Activated CD4-positive, alpha-beta T cell treated with anti-CD3 and anti-CD28 coated beads for 36 hours (primary cell): ENCODE measurements around the gene GCKR. TPM values are rescaled to one million over a fixed set of nuclear protein-coding genes. Genes with fewer than 3 reads are reported as not detected.

Source experiments
- ATAC-seq: fragments of 200-7000 bp; cut with Tn5 transposase; one replicate; pipeline ENCODE4 v1.10.0; 2021; ENCODE audit warnings: mild to moderate bottlenecking, moderate library complexity
- CTCF ChIA-PET: fragments of 350-600 bp; sonication (Branson Sonifier 250); formaldehyde crosslinking; loops from one replicate; lab custom pipeline; 2021; ENCODE audit warnings: antibody characterized with exemption; lab: Charles Lee
- POLR2A ChIA-PET: fragments of 350-600 bp; sonication (Branson Sonifier 250); formaldehyde crosslinking; loops from one replicate; lab custom pipeline; 2021; ENCODE audit warnings: antibody characterized with exemption, inconsistent platforms; lab: Charles Lee
- DNase-seq: peaks from one replicate; pipeline ENCODE4 v3.0.0-alpha.2; 2020
- H3K27ac Mint-ChIP-seq: one replicate; pipeline ENCODE4 v1.8.0; 2021; ENCODE audit warnings: mixed read lengths
- H3K27me3 Mint-ChIP-seq: one replicate; pipeline ENCODE4 v1.8.0; 2021; ENCODE audit warnings: mixed read lengths
- H3K36me3 Mint-ChIP-seq: one replicate; pipeline ENCODE4 v1.8.0; 2021; ENCODE audit warnings: low read depth, mixed read lengths
- H3K4me1 Mint-ChIP-seq: one replicate; pipeline ENCODE4 v1.8.0; 2021; ENCODE audit warnings: mixed read lengths
- H3K4me3 Mint-ChIP-seq: one replicate; pipeline ENCODE4 v1.8.0; 2021; ENCODE audit warnings: mild to moderate bottlenecking, moderate library complexity, mixed read lengths
- H3K9me3 Mint-ChIP-seq: one replicate; pipeline ENCODE4 v1.8.0; 2021; ENCODE audit warnings: low read depth, mixed read lengths
- intact Hi-C, 2 experiments: fragments of 100-400 bp; cut with DNase I in 1 of 2; cut with micrococcal nuclease in 1 of 2; formaldehyde crosslinking; loops; one replicate each; pipeline versions ENCODE4 v1.14.2 to v1.15.1; 2022 to 2024; cut with DNase I, micrococcal nuclease
- total RNA-seq, 2 experiments: library from RNA; stranded (reverse); gene quantifications; one replicate each; pipeline ENCODE4 v1.2.3, GENCODE V29; 2021

Gene GCKR
- not detected for total RNA-seq

- H3K9me3 Mint-ChIP-seq = no peaks in the 10 kb centered on the region
- no peaks in the 10 kb centered on the region for H3K36me3 Mint-ChIP-seq
- peaks cover 6% of the 10 kb centered on the region for H3K4me1 Mint-ChIP-seq
Measured at GRCh38 chr2:27496357-27497287, at the start of gene GCKR. GCKR (plus strand) TSS chr2:27496839; CDS start chr2:27496905, 66 bp downstream.

GRCh38 chr2:27448381-27448780, 48.3 kb upstream of the GCKR start:
- no peaks in the 10 kb centered on the region for H3K36me3 Mint-ChIP-seq
- H3K27me3 Mint-ChIP-seq = no peaks in the 10 kb centered on the region
- POLR2A ChIA-PET = interaction anchor here (0.5 kb wide), 2 partner anchors 33 to 337 kb away, joined by 3 to 5 read pairs; no protein-coding TSS in a partner anchor
- peaks cover 7% of the 10 kb centered on the region for H3K4me1 Mint-ChIP-seq
- no peak overlapping the region for H3K27ac Mint-ChIP-seq
- no peak for DNase-seq
- no peak overlapping the region for H3K4me3 Mint-ChIP-seq
- CTCF ChIA-PET = interaction anchor here (1.2 kb wide), 1 partner anchor 18 kb away, joined by 4 read pairs; no protein-coding TSS in a partner anchor
- H3K9me3 Mint-ChIP-seq = no peaks in the 10 kb centered on the region
- no peak for ATAC-seq
- intact Hi-C loops = no loop called here

More at GRCh38 chr2:27496357-27497287, at the start of gene GCKR:
- Mint-ChIP-seq H3K27me3 (peaks cover 38% of the 10 kb centered on the region), H3K4me3 (peak within 1 kb of the TSS; percentile 53), H3K27ac (no peak within 1 kb of the TSS)
- intact Hi-C loops = no loop called here
- ChIA-PET CTCF (no interaction called here), POLR2A (no interaction called here)
- ATAC-seq (no peak), DNase-seq (no peak)

GRCh38 chr2:27451095-27451494, 45.5 kb upstream of the GCKR start:
- ATAC-seq (peak; percentile 91), DNase-seq (no peak)
- CTCF ChIA-PET = no interaction called here
- Mint-ChIP-seq H3K4me3 (no peak overlapping the region), H3K4me1 (peaks cover 4% of the 10 kb centered on the region), H3K9me3 (no peaks in the 10 kb centered on the region), H3K27ac (peak overlapping the region; percentile 6), H3K36me3 (peaks cover 7% of the 10 kb centered on the region), H3K27me3 (no peaks in the 10 kb centered on the region)
- intact Hi-C loops = no loop called here
- POLR2A ChIA-PET = interaction anchor here (0.6 kb wide), 1 partner anchor 663 kb away, joined by 5 read pairs; no protein-coding TSS in a partner anchor

- CTCF ChIA-PET = interaction anchor here (0.6 kb wide), 1 partner anchor 236 kb away, joined by 3 read pairs; no protein-coding TSS in a partner anchor
- Mint-ChIP-seq H3K36me3 (peaks cover 9% of the 10 kb centered on the region), H3K27ac (no peak overlapping the region), H3K4me1 (peaks cover 4% of the 10 kb centered on the region), H3K9me3 (no peaks in the 10 kb centered on the region), H3K27me3 (no peaks in the 10 kb centered on the region), H3K4me3 (no peak overlapping the region)
- POLR2A ChIA-PET = no interaction called here
- intact Hi-C loops = no loop called here
- DNase-seq = no peak
- no peak for ATAC-seq
Measured at GRCh38 chr2:27453968-27454367, 42.7 kb upstream of the GCKR start.

GRCh38 chr2:27461118-27461517, 35.5 kb upstream of the GCKR start:
- H3K4me1 Mint-ChIP-seq = no peaks in the 10 kb centered on the region
- intact Hi-C loops = no loop called here
- ChIA-PET POLR2A (no interaction called here), CTCF (no interaction called here)
- no peak for ATAC-seq
- H3K4me3 Mint-ChIP-seq = no peak overlapping the region
- no peak for DNase-seq
- peaks cover 4% of the 10 kb centered on the region for H3K36me3 Mint-ChIP-seq
- H3K9me3 Mint-ChIP-seq = no peaks in the 10 kb centered on the region
- no peaks in the 10 kb centered on the region for H3K27me3 Mint-ChIP-seq
- no peak overlapping the region for H3K27ac Mint-ChIP-seq

- Mint-ChIP-seq H3K4me3 (no peak overlapping the region), H3K36me3 (peaks cover 3% of the 10 kb centered on the region), H3K4me1 (no peaks in the 10 kb centered on the region), H3K27ac (no peak overlapping the region), H3K27me3 (no peaks in the 10 kb centered on the region), H3K9me3 (no peaks in the 10 kb centered on the region)
- no peak for ATAC-seq
- CTCF ChIA-PET = no interaction called here
- intact Hi-C loops = no loop called here
- POLR2A ChIA-PET = no interaction called here
- no peak for DNase-seq
Measured at GRCh38 chr2:27464443-27464842, 32.2 kb upstream of the GCKR start.

- ChIA-PET POLR2A (no interaction called here), CTCF (interaction anchor here (1.7 kb wide), 1 partner anchor 65 kb away, joined by 4 read pairs; a partner anchor contains a TSS)
- H3K36me3 Mint-ChIP-seq = peaks cover 5% of the 10 kb centered on the region
- intact Hi-C loops = no loop called here
- ATAC-seq (peak; percentile 65), DNase-seq (no peak)
- H3K9me3 Mint-ChIP-seq = no peaks in the 10 kb centered on the region
- no peaks in the 10 kb centered on the region for H3K4me1 Mint-ChIP-seq
- H3K27me3 Mint-ChIP-seq = no peaks in the 10 kb centered on the region
- H3K4me3 Mint-ChIP-seq = no peak overlapping the region
- H3K27ac Mint-ChIP-seq = no peak overlapping the region
Measured at GRCh38 chr2:27471961-27472360, 24.7 kb upstream of the GCKR start.

- ChIA-PET POLR2A (no interaction called here), CTCF (interaction anchor here (0.7 kb wide), 1 partner anchor 205 kb away, joined by 3 read pairs; no protein-coding TSS in a partner anchor)
- intact Hi-C loops = no loop called here
- Mint-ChIP-seq H3K27me3 (no peaks in the 10 kb centered on the region), H3K4me1 (peaks cover 18% of the 10 kb centered on the region), H3K27ac (no peak overlapping the region), H3K4me3 (no peak overlapping the region), H3K36me3 (peaks cover 8% of the 10 kb centered on the region), H3K9me3 (no peaks in the 10 kb centered on the region)
- ATAC-seq (no peak), DNase-seq (no peak)
Measured at GRCh38 chr2:27485496-27485895, 11.1 kb upstream of the GCKR start.

GRCh38 chr2:27489118-27489497, 7.5 kb upstream of the GCKR start:
- Mint-ChIP-seq H3K27me3 (peaks cover 9% of the 10 kb centered on the region), H3K36me3 (no peaks in the 10 kb centered on the region), H3K4me1 (peaks cover 23% of the 10 kb centered on the region), H3K4me3 (peak overlapping the region; percentile 75), H3K27ac (peak overlapping the region; percentile 40), H3K9me3 (no peaks in the 10 kb centered on the region)
- DNase-seq (no peak), ATAC-seq (no peak)
- POLR2A ChIA-PET = no interaction called here
- intact Hi-C loops = loop anchor here (1.0 to 2.0 kb wide), 16 partner anchors 59 to 704 kb away; partner anchors contain the start of genes EIF2B4 (in 2 of the 2), GTF3C2 (in 2 of the 2), PPM1G (in 2 of the 2) and SNX17 (in 2 of the 2)
- CTCF ChIA-PET = no interaction called here

- H3K9me3 Mint-ChIP-seq = no peaks in the 10 kb centered on the region
- peak; percentile 100 for DNase-seq
- intact Hi-C loops = loop anchor here (1.0 to 2.0 kb wide), 16 partner anchors 59 to 705 kb away; partner anchors contain the start of genes EIF2B4 (in 2 of the 2), GTF3C2 (in 2 of the 2), PPM1G (in 2 of the 2) and SNX17 (in 2 of the 2)
- H3K27me3 Mint-ChIP-seq = peaks cover 11% of the 10 kb centered on the region
- peak; percentile 97 for ATAC-seq
- peak within 1 kb of the TSS; percentile 75 for H3K4me3 Mint-ChIP-seq
- H3K4me1 Mint-ChIP-seq = peaks cover 23% of the 10 kb centered on the region
- H3K27ac Mint-ChIP-seq = peak within 1 kb of the TSS; percentile 63
- POLR2A ChIA-PET = no interaction called here
- H3K36me3 Mint-ChIP-seq = no peaks in the 10 kb centered on the region
- CTCF ChIA-PET = interaction anchor here (1.8 kb wide), 1 partner anchor 193 kb away, joined by 8 read pairs; no protein-coding TSS in a partner anchor
Measured at GRCh38 chr2:27489498-27490397, 6.9 kb upstream of the GCKR start, which contains the start of gene IFT172. IFT172 (minus strand) TSS chr2:27489743; CDS start chr2:27489653, 90 bp downstream.

- CTCF ChIA-PET = interaction anchor here (0.7 kb wide), 1 partner anchor 189 kb away, joined by 4 read pairs; no protein-coding TSS in a partner anchor
- Mint-ChIP-seq H3K27ac (no peak overlapping the region), H3K4me3 (no peak overlapping the region), H3K36me3 (no peaks in the 10 kb centered on the region), H3K9me3 (no peaks in the 10 kb centered on the region), H3K4me1 (peaks cover 30% of the 10 kb centered on the region), H3K27me3 (peaks cover 31% of the 10 kb centered on the region)
- ATAC-seq (no peak), DNase-seq (no peak)
- intact Hi-C loops = no loop called here
- POLR2A ChIA-PET = no interaction called here
Measured at GRCh38 chr2:27492557-27492956, 4.1 kb upstream of the GCKR start.
